ENCODE results near the gene SCAMP2. TPM values are rescaled to one million over a fixed set of nuclear protein-coding genes. Genes with fewer than 3 reads are reported as not detected.

The SCAMP2 gene
- total RNA-seq, 2 donors from 2014 or later = 188 to 209 TPM

GRCh38 chr15:74829486-74829885 is 43.7 kb downstream of the SCAMP2 start:
- DNase-seq = no peak
- ATAC-seq = no peak
- intact Hi-C loops (cut with DNase I, micrococcal nuclease) = no loop called here

GRCh38 chr15:74828835-74829234 is 44.3 kb downstream of the SCAMP2 start:
- no peak for DNase-seq
- ATAC-seq = no peak
- intact Hi-C loops (cut with DNase I, micrococcal nuclease) = no loop called here

GRCh38 chr15:74827614-74828013 is 45.6 kb downstream of the SCAMP2 start:
- intact Hi-C loops (cut with DNase I, micrococcal nuclease) = no loop called here
- no peak for ATAC-seq
- DNase-seq = no peak

- ATAC-seq = no peak
- intact Hi-C loops (cut with DNase I, micrococcal nuclease) = no loop called here
Observed at GRCh38 chr15:74826921-74827320, 46.2 kb downstream of the SCAMP2 start.

GRCh38 chr15:74826364-74826819 is 46.8 kb downstream of the SCAMP2 start, which contains the start of gene CPLX3:
CPLX3 (plus strand) TSS chr15:74826627; CDS start chr15:74826704, 77 bp downstream.
- ATAC-seq (peak; percentile 80), DNase-seq (peak in 1 of 2 donors; percentile 54)
- intact Hi-C loops (cut with DNase I, micrococcal nuclease) = no loop called here

More at GRCh38 chr15:74826921-74827320, 46.2 kb downstream of the SCAMP2 start:
- no peak for DNase-seq

- ATAC-seq = no peak
- intact Hi-C loops (cut with DNase I, micrococcal nuclease) = no loop called here
Observed at GRCh38 chr15:74825866-74826265, 47.3 kb downstream of the SCAMP2 start.

GRCh38 chr15:74824976-74825375 is 48.2 kb downstream of the SCAMP2 start:
- DNase-seq (no peak), ATAC-seq (no peak)
- intact Hi-C loops (cut with DNase I, micrococcal nuclease) = no loop called here

More at GRCh38 chr15:74825866-74826265, 47.3 kb downstream of the SCAMP2 start:
- DNase-seq = no peak

- DNase-seq (no peak), ATAC-seq (no peak)
- intact Hi-C loops (cut with DNase I, micrococcal nuclease) = no loop called here
Observed at GRCh38 chr15:74823324-74823723, 49.8 kb downstream of the SCAMP2 start.

GRCh38 chr15:74822233-74822632 is 50.9 kb downstream of the SCAMP2 start:
- no peak for ATAC-seq
- no peak for DNase-seq
- intact Hi-C loops (cut with DNase I, micrococcal nuclease) = no loop called here

GRCh38 chr15:74821790-74822158 is 51.4 kb downstream of the SCAMP2 start:
- DNase-seq (no peak), ATAC-seq (no peak)
- intact Hi-C loops (cut with DNase I, micrococcal nuclease) = no loop called here

GRCh38 chr15:74821091-74821789 is 51.9 kb downstream of the SCAMP2 start:
- no peak for DNase-seq
- intact Hi-C loops (cut with DNase I, micrococcal nuclease) = no loop called here
- ATAC-seq = no peak

GRCh38 chr15:74820056-74820455 is 53.1 kb downstream of the SCAMP2 start:
- ATAC-seq (no peak), DNase-seq (no peak)
- intact Hi-C loops (cut with DNase I, micrococcal nuclease) = no loop called here

GRCh38 chr15:74817370-74817737 is 55.8 kb downstream of the SCAMP2 start:
- DNase-seq = peak; percentile 63 to 70

GRCh38 chr15:74816624-74817369 is 56.4 kb downstream of the SCAMP2 start:
- intact Hi-C loops (cut with DNase I, micrococcal nuclease) = no loop called here
- DNase-seq (peak in 1 of 2 donors; percentile 45), ATAC-seq (peak; percentile 54)

More at GRCh38 chr15:74817370-74817737, 55.8 kb downstream of the SCAMP2 start:
- peak; percentile 63 for ATAC-seq
- intact Hi-C loops (cut with DNase I, micrococcal nuclease) = no loop called here

- intact Hi-C loops (cut with DNase I, micrococcal nuclease) = no loop called here
- no peak for DNase-seq
Observed at GRCh38 chr15:74815961-74816360, 57.2 kb downstream of the SCAMP2 start.

GRCh38 chr15:74815121-74815934 is 57.8 kb downstream of the SCAMP2 start:
- intact Hi-C loops (cut with DNase I, micrococcal nuclease) = no loop called here
- DNase-seq (peak; percentile 84 to 87), ATAC-seq (peak; percentile 48)

More at GRCh38 chr15:74815961-74816360, 57.2 kb downstream of the SCAMP2 start:
- ATAC-seq = no peak

GRCh38 chr15:74812533-74812932 is 60.6 kb downstream of the SCAMP2 start, which contains the start of gene LMAN1L:
LMAN1L (plus strand) TSS chr15:74812835; CDS start chr15:74812855, 20 bp downstream.
- DNase-seq = no peak
- intact Hi-C loops (cut with DNase I, micrococcal nuclease) = no loop called here
- no peak for ATAC-seq

GRCh38 chr15:74809956-74810355 is 63.2 kb downstream of the SCAMP2 start:
- no peak for ATAC-seq
- intact Hi-C loops (cut with DNase I, micrococcal nuclease) = no loop called here
- no peak for DNase-seq

GRCh38 chr15:74809242-74809641 is 63.9 kb downstream of the SCAMP2 start:
- intact Hi-C loops (cut with DNase I, micrococcal nuclease) = no loop called here
- no peak for DNase-seq

More at GRCh38 chr15:74809242-74809641, 63.9 kb downstream of the SCAMP2 start:
- ATAC-seq = no peak
